HG02798 (cell line): Measurements from ENCODE around the gene IFNAR1.
"Not testable (repeated sequence)": the region's sequence is repeated elsewhere in the genome, so short reads cannot be mapped to it uniquely, and the experiment has no call there.

ENCODE experiments used
- ATAC-seq: cut with Tn5 transposase; IDR thresholded peaks from one replicate; pipeline ENCODE4 v1.9.1; 2021; ENCODE audit warnings: mild to moderate bottlenecking; ENCODE audit not compliant: unreplicated experiment, poor library complexity

The IFNAR1 gene

DNA sequence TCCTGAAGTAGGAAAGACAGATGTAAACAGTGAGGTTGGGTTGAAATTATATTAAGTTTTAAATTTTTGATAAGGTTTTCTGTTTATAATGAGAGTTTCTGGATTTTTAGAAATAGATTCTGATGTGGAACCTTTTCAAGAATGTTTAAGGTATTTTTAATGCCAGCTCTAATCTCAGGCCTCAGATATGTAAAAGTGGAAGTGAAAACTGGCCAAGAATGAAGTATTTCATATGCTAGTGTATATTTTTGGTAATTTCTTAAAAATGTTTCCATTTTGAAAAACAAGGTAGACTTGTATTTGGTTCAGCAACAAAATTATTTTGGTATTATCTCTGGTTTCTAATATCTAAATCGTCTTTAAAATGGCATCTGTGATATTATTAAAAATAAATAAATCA lies 14.4 kb downstream of the IFNAR1 start:
- no peak for ATAC-seq

GRCh38 chr21:33339918-33340317 lies 15.1 kb downstream of the IFNAR1 start:
- ATAC-seq: no peak

- no peak for ATAC-seq
Measured at GRCh38 chr21:33345751-33346238, 21.0 kb downstream of the IFNAR1 start.

DNA sequence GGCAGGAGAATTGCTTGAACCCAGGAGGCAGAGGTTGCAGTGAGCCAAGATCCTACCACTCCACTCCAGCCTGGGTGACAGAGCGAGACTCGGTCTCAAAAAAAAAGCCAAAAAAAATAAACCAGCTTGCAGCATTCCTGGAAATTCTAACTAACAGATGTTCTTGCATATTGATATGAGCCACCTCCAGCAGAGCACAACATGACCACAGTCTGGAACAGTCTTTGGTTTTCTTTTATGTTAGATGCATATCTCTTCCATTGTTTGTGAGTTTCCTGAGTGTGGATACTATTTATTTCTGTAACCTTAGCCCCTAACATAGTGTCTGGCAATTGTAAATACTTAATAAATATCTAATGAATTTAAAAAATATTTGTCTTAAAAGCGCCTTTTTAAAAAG lies 23.9 kb downstream of the IFNAR1 start:
- no peak for ATAC-seq

GRCh38 chr21:33350676-33351075 lies 25.9 kb downstream of the IFNAR1 start:
- no peak for ATAC-seq

DNA sequence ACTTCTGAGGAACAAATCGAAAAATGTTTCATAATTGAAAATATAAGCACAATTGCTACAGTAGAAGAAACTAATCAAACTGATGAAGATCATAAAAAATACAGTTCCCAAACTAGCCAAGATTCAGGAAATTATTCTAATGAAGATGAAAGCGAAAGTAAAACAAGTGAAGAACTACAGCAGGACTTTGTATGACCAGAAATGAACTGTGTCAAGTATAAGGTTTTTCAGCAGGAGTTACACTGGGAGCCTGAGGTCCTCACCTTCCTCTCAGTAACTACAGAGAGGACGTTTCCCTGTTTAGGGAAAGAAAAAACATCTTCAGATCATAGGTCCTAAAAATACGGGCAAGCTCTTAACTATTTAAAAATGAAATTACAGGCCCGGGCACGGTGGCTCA lies 30.6 kb downstream of the IFNAR1 start:
- no peak for ATAC-seq

- ATAC-seq: no peak
Measured at GRCh38 chr21:33355996-33356395, 31.2 kb downstream of the IFNAR1 start.

- ATAC-seq: no peak
Measured at GRCh38 chr21:33357177-33357576, 32.4 kb downstream of the IFNAR1 start.

DNA sequence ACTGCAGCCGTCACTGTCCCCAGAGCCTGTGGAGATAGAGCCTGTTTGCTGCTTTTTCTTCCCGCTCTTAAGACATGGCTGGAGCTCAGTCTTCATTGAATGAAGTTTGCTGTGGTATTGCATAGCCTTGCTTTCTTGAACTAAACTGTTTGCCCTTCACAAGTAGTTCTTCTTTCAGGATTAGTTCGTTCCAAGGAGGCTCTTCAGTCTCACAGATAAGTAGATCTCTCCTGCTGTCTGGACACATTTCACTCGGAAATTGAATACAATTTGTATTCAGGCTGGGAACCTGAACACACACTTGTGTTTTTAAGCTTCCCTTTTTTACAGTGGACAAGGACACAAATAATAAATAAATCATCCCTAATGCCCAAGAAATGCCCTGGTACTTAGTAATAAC lies 34.7 kb downstream of the IFNAR1 start:
- ATAC-seq: no peak

- no peak for ATAC-seq
Measured at GRCh38 chr21:33360281-33360680, 35.5 kb downstream of the IFNAR1 start.

- ATAC-seq: peak; percentile 89
Measured at GRCh38 chr21:33360881-33361602, 36.3 kb downstream of the IFNAR1 start.

DNA sequence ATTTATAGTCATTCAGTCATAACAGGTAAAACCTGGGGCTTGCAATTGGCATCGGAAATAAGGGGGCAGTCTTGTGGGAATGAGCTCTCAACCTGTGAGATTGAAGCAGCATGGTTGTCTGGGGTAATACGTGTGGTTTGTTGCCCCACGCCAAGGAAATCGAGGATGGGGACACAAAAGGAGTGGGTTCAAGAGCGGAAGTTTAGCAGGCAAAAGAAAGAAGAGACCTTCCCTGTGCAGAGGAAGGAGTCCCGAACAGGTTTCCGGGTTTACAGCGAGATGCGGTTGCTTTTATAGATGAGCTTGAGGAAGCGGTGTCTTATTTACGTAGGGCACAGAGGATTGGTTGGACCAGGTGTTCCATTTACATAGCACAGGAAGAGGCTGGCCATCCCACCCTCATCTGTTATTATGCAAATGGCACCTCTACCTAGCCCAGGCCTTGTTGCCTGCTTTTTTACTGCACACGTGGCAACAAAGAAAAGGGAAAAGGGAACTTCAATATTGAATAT lies 37.3 kb downstream of the IFNAR1 start:
- ATAC-seq: no peak

- not testable (repeated sequence) for ATAC-seq
Measured at GRCh38 chr21:33363911-33364609, 39.3 kb downstream of the IFNAR1 start.

DNA sequence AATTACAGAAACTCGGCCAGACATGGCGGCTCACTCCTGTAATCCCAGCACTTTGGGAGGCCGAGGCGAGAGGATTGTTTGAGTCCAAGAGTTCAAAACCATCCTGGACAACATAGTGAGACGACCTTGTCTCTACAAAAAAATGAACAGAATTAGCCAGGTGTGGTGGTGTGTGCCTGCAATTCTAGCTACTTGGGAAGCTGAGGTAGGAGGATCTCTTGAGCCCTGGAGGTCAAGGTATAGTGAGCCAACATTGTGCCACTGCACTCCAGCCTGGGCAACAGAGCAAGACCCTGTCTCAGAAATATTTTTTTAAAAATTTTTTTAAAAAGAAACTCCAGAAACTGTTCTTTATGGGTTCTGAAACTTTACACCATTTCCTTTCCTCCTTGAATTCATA lies 40.1 kb downstream of the IFNAR1 start:
- ATAC-seq: no peak

DNA sequence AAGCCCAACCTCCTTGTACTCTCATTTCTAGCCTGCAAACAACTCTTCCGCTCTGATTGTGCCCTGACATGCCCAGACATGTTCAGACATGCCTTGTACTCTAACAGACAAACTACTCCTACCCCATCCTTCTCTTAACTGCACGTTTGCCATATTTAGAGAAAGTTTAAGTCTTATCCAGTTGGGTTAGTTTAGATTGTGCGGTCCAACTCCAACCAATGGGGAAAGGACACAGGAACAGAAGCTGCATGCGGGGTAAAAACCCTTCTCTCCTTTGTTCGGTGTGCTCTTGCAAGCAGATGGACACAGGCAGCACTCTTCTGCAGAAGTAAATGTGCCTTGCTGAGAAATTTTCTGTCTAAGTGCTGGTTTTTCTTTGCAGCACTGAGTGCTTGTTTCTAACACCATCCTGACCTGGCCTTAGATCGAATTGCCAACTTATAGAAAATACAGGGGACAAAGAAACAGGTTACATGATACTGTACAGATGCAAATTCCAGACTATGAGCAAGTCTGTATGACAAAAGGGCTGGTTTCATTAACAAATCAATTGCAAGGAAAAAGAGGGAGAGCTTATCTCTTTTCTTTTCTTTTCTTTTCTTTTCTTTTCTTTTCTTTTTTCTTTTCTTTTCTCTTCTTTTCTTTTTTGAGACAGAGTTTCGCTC lies 42.7 kb downstream of the IFNAR1 start:
- no peak for ATAC-seq

DNA sequence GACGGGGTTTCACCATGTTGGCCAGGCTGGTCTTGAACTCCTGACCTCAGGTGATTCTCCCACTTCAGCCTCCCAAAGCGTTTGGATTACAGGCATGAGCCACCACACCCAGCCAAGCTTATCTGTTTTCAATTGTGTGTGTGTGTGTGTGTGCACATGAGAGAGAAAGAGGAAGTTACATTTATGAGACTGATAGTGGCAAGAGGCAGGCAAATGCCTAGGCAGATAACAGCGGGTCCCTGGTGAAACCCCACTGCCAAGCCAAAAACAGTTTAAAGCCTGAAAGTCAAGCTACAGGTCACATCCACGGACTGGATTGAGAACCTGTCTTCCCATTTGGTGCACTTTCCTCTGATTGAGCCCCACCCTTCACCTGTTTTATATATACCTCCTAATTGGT lies 43.4 kb downstream of the IFNAR1 start:
- no peak for ATAC-seq

DNA sequence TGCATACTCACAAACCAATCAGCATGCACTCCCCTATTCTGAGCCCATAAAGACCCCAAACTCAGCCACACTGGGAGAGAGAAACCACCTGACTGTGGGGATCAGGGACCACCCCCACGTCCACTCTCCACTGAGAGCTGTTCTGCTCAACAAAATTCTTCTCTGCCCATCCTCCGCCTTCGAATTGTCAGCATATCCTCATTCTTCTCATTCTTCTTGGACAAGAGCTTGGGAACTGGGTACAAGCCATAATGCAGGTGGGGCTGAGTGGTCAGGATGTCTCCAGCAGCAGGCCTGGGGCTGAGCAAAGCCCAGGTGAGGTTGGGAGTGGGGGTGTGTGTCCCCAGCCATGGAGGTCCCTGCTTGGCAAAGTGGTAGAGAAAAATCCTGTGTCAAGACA lies 43.8 kb downstream of the IFNAR1 start:
- ATAC-seq: no peak

- ATAC-seq: no peak
Measured at GRCh38 chr21:33369586-33369985, 44.8 kb downstream of the IFNAR1 start.

- no peak for ATAC-seq
Measured at GRCh38 chr21:33370305-33370704, 45.5 kb downstream of the IFNAR1 start.

DNA sequence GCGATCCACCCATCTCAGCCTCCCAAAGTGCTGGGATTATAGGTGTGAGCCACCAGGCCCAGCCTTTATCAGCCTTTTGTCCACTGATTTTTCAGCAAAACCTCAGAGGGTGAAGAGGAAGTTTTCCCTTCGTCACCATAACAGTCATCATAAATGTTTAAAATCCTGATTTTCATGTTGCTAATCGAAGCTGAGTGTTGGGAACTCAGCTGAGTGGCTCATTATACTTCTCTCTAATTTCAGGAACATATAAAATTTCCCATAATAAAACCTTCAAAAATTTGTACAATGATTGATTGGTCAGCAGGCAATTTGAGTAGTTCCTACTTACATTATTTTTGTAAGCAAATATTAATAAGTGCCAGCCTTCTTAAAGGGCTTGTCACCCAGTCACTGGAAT lies 46.6 kb downstream of the IFNAR1 start:
- no peak for ATAC-seq

DNA sequence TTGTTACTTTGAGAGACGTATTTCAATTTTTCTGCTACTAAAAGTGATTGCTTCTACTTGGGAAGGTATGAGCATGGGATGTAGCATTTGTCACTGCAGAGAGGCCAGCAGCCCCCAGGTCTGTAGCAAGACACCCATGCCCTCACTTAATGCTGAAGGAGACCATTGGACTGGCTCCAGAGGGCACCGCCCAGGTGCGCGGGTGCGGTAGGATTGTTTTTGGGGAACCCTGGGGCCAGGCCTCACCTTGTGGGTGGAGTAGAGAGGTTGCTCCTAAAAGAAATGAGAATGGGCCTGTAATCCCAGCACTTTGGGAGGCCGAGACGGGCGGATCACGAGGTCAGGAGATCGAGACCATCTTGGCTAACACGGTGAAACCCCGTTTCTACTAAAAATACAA lies 47.8 kb downstream of the IFNAR1 start:
- no peak for ATAC-seq
